Hematopoietic multipotent progenitor cell treated with erythropoietin and hydrocortisone succinate and interleukin-3 and kit ligand, for 6 days (in vitro differentiated cells): ENCODE data around the gene SUMF1.
A peak's percentile ranks its signal among the peaks of the same experiment; 100 is the strongest.

Experiments
- DNase-seq: peaks from one replicate; pipeline ENCODE4 v3.0.0-alpha.2; 2015

Gene SUMF1

GRCh38 chr3:4375911-4376310, 91.2 kb downstream of the SUMF1 start:
- DNase-seq = no peak

- no peak for DNase-seq
Observed at GRCh38 chr3:4373669-4374068, 93.4 kb downstream of the SUMF1 start.

GRCh38 chr3:4362523-4362922, 104.5 kb downstream of the SUMF1 start:
- no peak for DNase-seq

- no peak for DNase-seq
Observed at GRCh38 chr3:4360817-4361216, 106.3 kb downstream of the SUMF1 start.

- DNase-seq = no peak
Observed at GRCh38 chr3:4359805-4360502, 107.1 kb downstream of the SUMF1 start.

GRCh38 chr3:4358273-4358672, 108.8 kb downstream of the SUMF1 start:
- DNase-seq = no peak

GRCh38 chr3:4356546-4357410, 110.3 kb downstream of the SUMF1 start:
- no peak for DNase-seq

GRCh38 chr3:4356220-4356540, 110.9 kb downstream of the SUMF1 start:
- no peak for DNase-seq

- DNase-seq = peak; percentile 60
Observed at GRCh38 chr3:4355401-4356219, 111.5 kb downstream of the SUMF1 start.

GRCh38 chr3:4351872-4352271, 115.2 kb downstream of the SUMF1 start:
- DNase-seq = no peak

GRCh38 chr3:4351164-4351855, 115.8 kb downstream of the SUMF1 start:
- DNase-seq = peak; percentile 89

GRCh38 chr3:4350789-4351163, 116.3 kb downstream of the SUMF1 start:
- DNase-seq = peak; percentile 94

- no peak for DNase-seq
Observed at GRCh38 chr3:4343258-4343657, 123.8 kb downstream of the SUMF1 start.

GRCh38 chr3:4341336-4341675, 125.8 kb downstream of the SUMF1 start:
- DNase-seq = no peak

- peak; percentile 76 for DNase-seq
Observed at GRCh38 chr3:4340411-4341335, 126.4 kb downstream of the SUMF1 start.

- DNase-seq = no peak
Observed at GRCh38 chr3:4340077-4340410, 127.0 kb downstream of the SUMF1 start.

GRCh38 chr3:4338751-4339150, 128.3 kb downstream of the SUMF1 start:
- no peak for DNase-seq

- DNase-seq = no peak
Observed at GRCh38 chr3:4336850-4337546, 130.1 kb downstream of the SUMF1 start.

GRCh38 chr3:4335840-4336562, 131.1 kb downstream of the SUMF1 start:
- no peak for DNase-seq

GRCh38 chr3:4334548-4334947, 132.5 kb downstream of the SUMF1 start:
- DNase-seq = no peak

GRCh38 chr3:4332991-4333390, 134.1 kb downstream of the SUMF1 start:
- no peak for DNase-seq
